ENCODE measurements around the gene BLOC1S3. TPM values are rescaled to one million over a fixed set of nuclear protein-coding genes. Genes with fewer than 3 reads are reported as not detected.
"Not testable (repeated sequence)": the region's sequence is repeated elsewhere in the genome, so short reads cannot be mapped to it uniquely, and the experiment has no call there.

Gene BLOC1S3
- total RNA-seq, 4 donors from 2014 or later: 15.3 to 20.1 (median 15.9) TPM

GRCh38 chr19:45218426-45218825, 39.8 kb downstream of the BLOC1S3 start:
- WGBS: 75% methylated on average over 4 of the region's 4 CpGs
- H3K27me3 ChIP-seq: peaks cover 38% of the 10 kb centered on the region
- H3K4me3 ChIP-seq: no peak overlapping the region

GRCh38 chr19:45218911-45219743, 40.5 kb downstream of the BLOC1S3 start:
- peaks cover 41% of the 10 kb centered on the region for H3K27me3 ChIP-seq
- H3K9me3 ChIP-seq: no peaks in the 10 kb centered on the region
- no peak overlapping the region for H3K4me3 ChIP-seq
- 65% methylated on average over 18 of the region's 18 CpGs for WGBS
- no peak for TF ChIP-seq EP300 (IDR thresholded peaks at IDR 0.05)
- DNase-seq (ENCODE audit: low spot score in 2 of 2): no peak
- H3K36me3 ChIP-seq: no peaks in the 10 kb centered on the region
- peaks cover 19% of the 10 kb centered on the region for H3K4me1 ChIP-seq
- no peak overlapping the region for H3K27ac ChIP-seq

More at GRCh38 chr19:45218426-45218825, 39.8 kb downstream of the BLOC1S3 start:
- Histone ChIP-seq H3K9me3 (no peaks in the 10 kb centered on the region), H3K27ac (no peak overlapping the region), H3K4me1 (peaks cover 19% of the 10 kb centered on the region), H3K36me3 (no peaks in the 10 kb centered on the region)
- TF ChIP-seq EP300 (IDR thresholded peaks at IDR 0.05): no peak
- no peak for TF ChIP-seq CTCF (IDR thresholded peaks at IDR 0.05)
- no peak for TF ChIP-seq POLR2A (IDR thresholded peaks at IDR 0.05)
- TF ChIP-seq POLR2AphosphoS5 (IDR thresholded peaks at IDR 0.05): no peak
- no peak for DNase-seq (ENCODE audit: low spot score in 2 of 2)

- H3K4me3 ChIP-seq: no peak overlapping the region
- H3K36me3 ChIP-seq: no peaks in the 10 kb centered on the region
- peaks cover 20% of the 10 kb centered on the region for H3K27me3 ChIP-seq
- no peak overlapping the region for H3K27ac ChIP-seq
- DNase-seq (ENCODE audit: low spot score in 2 of 2): no peak
- TF ChIP-seq EP300 (IDR thresholded peaks at IDR 0.05): no peak
- 88% methylated on average over 6 of the region's 6 CpGs for WGBS
- no peaks in the 10 kb centered on the region for H3K9me3 ChIP-seq
- H3K4me1 ChIP-seq: peaks cover under 1% of the 10 kb centered on the region
These were observed 44.1 kb downstream of the BLOC1S3 start for GRCh38 chr19:45222724-45223123.

GRCh38 chr19:45223879-45224278, 45.3 kb downstream of the BLOC1S3 start:
- Histone ChIP-seq H3K27ac (no peak overlapping the region), H3K4me1 (no peaks in the 10 kb centered on the region), H3K9me3 (no peaks in the 10 kb centered on the region), H3K27me3 (peaks cover 12% of the 10 kb centered on the region), H3K4me3 (no peak overlapping the region), H3K36me3 (no peaks in the 10 kb centered on the region)
- 89% methylated on average over 5 of the region's 5 CpGs for WGBS
- no peak for TF ChIP-seq POLR2A (IDR thresholded peaks at IDR 0.05)
- TF ChIP-seq EP300 (IDR thresholded peaks at IDR 0.05): no peak
- no peak for TF ChIP-seq POLR2AphosphoS5 (IDR thresholded peaks at IDR 0.05)
- TF ChIP-seq CTCF (IDR thresholded peaks at IDR 0.05): no peak
- DNase-seq (ENCODE audit: low spot score in 2 of 2): no peak

- no peaks in the 10 kb centered on the region for H3K4me1 ChIP-seq
- no peaks in the 10 kb centered on the region for H3K9me3 ChIP-seq
- 64% methylated on average over 5 of the region's 11 CpGs for WGBS
- H3K4me3 ChIP-seq: no peak overlapping the region
- no peak overlapping the region for H3K27ac ChIP-seq
- no peaks in the 10 kb centered on the region for H3K36me3 ChIP-seq
- peaks cover 12% of the 10 kb centered on the region for H3K27me3 ChIP-seq
- no peak for DNase-seq (ENCODE audit: low spot score in 2 of 2)
- no peak for TF ChIP-seq EP300 (IDR thresholded peaks at IDR 0.05)
- TF ChIP-seq CTCF (IDR thresholded peaks at IDR 0.05): no peak
- no peak for TF ChIP-seq POLR2A (IDR thresholded peaks at IDR 0.05)
These were observed 46.1 kb downstream of the BLOC1S3 start for GRCh38 chr19:45224645-45225044.

- not testable (repeated sequence) for DNase-seq (ENCODE audit: low spot score in 2 of 2); H3K36me3 ChIP-seq; H3K4me3 ChIP-seq; H3K9me3 ChIP-seq; H3K27ac ChIP-seq
- Histone ChIP-seq H3K27me3 (peaks cover 12% of the 10 kb centered on the region), H3K4me1 (peaks cover 13% of the 10 kb centered on the region)
- WGBS: 89% methylated on average over 2 of the region's 2 CpGs
These were observed 50.5 kb downstream of the BLOC1S3 start for GRCh38 chr19:45229056-45229455.

Other genes starting within 250 kb of the BLOC1S3 start
- not detected for gene APOC4, start 236.5 kb upstream of the BLOC1S3 start, total RNA-seq
- 1 to 10 TPM in 2 of 4 donors, not detected in 2; 2.7 to 9.7 TPM for gene APOC2, start 232.7 kb upstream of the BLOC1S3 start, total RNA-seq
- 100 to 1,000 TPM in 2 of 4 donors, 10 to 100 TPM in 2; 86.2 to 137 (median 97.5) TPM for gene CLPTM1, start 223.4 kb upstream of the BLOC1S3 start, total RNA-seq
- 10 to 100 TPM in 2 of 4 donors, 1 to 10 TPM in 2; 1.4 to 16.5 (median 10.6) TPM for gene RELB, start 177.3 kb upstream of the BLOC1S3 start, total RNA-seq
- gene CLASRP, start 139.7 kb upstream of the BLOC1S3 start, total RNA-seq: 100 to 1,000 TPM in 1 of 4 donors, 10 to 100 TPM in 3; 55.3 to 135 (median 84.3) TPM
- 1 to 10 TPM; 4.3 to 5.8 (median 4.9) TPM for gene ZNF296, start 102.3 kb upstream of the BLOC1S3 start, total RNA-seq
- gene GEMIN7, start 99.5 kb upstream of the BLOC1S3 start, total RNA-seq: 10 to 100 TPM; 18.8 to 29.8 (median 20.5) TPM
- gene PPP1R37, start 85.6 kb upstream of the BLOC1S3 start, total RNA-seq: 10 to 100 TPM; 24.6 to 43.1 (median 33.5) TPM
- gene NKPD1, start 17.8 kb upstream of the BLOC1S3 start, total RNA-seq: 10 to 100 TPM; 22.4 to 60.4 (median 51.1) TPM
- 10 to 100 TPM; 55.9 to 82.3 (median 71.8) TPM for gene TRAPPC6A, start 547 bp upstream of the BLOC1S3 start, total RNA-seq
- gene EXOC3L2, start 66.6 kb downstream of the BLOC1S3 start, total RNA-seq: 1 to 10 TPM in 3 of 4 donors, under 1 TPM in 1; 0.44 to 3.5 (median 1.7) TPM
- 10 to 100 TPM; 37.4 to 56.2 (median 49.0) TPM for gene MARK4, start 72.5 kb downstream of the BLOC1S3 start, total RNA-seq
- gene CKM, start 144.1 kb downstream of the BLOC1S3 start, total RNA-seq: not detected
- 100 to 1,000 TPM in 3 of 4 donors, 10 to 100 TPM in 1; 73.4 to 132 (median 109) TPM for gene KLC3, start 162.0 kb downstream of the BLOC1S3 start, total RNA-seq
- 10 to 100 TPM; 10.2 to 22.3 (median 14.1) TPM for gene ERCC2, start 191.8 kb downstream of the BLOC1S3 start, total RNA-seq
- gene PPP1R13L, start 226.3 kb downstream of the BLOC1S3 start, total RNA-seq: 100 to 1,000 TPM; 195 to 597 (median 280) TPM
- gene POLR1G, start 227.9 kb downstream of the BLOC1S3 start, total RNA-seq: 10 to 100 TPM in 2 of 4 donors, 1 to 10 TPM in 2; 4.7 to 12.2 (median 8.0) TPM
- gene ERCC1, start 245.1 kb downstream of the BLOC1S3 start, total RNA-seq: 100 to 1,000 TPM; 102 to 120 (median 106) TPM

Measured in suprapubic skin (tissue), 4 donors.